NT2/D1 (cell line): ENCODE data around the gene DTD1.

Source experiments
- DNase-seq: peaks from one replicate; pipeline ENCODE4 v3.0.0-alpha.2; 2011; ENCODE audit warnings: low read depth, low spot score
- H3K27me3 ChIP-seq: 2 replicates; pipeline ENCODE4 v1.6.0; 2011; ENCODE audit warnings: mild to moderate bottlenecking; ENCODE audit not compliant: insufficient read length, insufficient read depth
- H3K36me3 ChIP-seq: 2 replicates; pipeline ENCODE4 v1.6.1; 2011; ENCODE audit warnings: mild to moderate bottlenecking, low read length, mixed read lengths; ENCODE audit not compliant: insufficient read depth, insufficient read length
- H3K4me1 ChIP-seq: 2 replicates; pipeline ENCODE4 v1.5.1; 2011; ENCODE audit not compliant: insufficient read depth, insufficient read length
- H3K4me3 ChIP-seq: 2 replicates; pipeline ENCODE4 v1.5.1; 2011; ENCODE audit warnings: low read depth; ENCODE audit not compliant: insufficient read length
- H3K9ac ChIP-seq: 2 replicates; pipeline ENCODE4 v1.6.0; 2011; ENCODE audit warnings: low read depth; ENCODE audit not compliant: insufficient read length
- H3K9me3 ChIP-seq: 2 replicates; pipeline ENCODE4 v1.5.1; 2011; ENCODE audit warnings: mild to moderate bottlenecking, low read length; ENCODE audit not compliant: insufficient read depth
- SUZ12 ChIP-seq: IDR thresholded peaks from 2 replicates; pipeline ENCODE4 v1.6.1; 2011; ENCODE audit not compliant: insufficient read length, insufficient read depth; ENCODE audit errors: extremely low read depth
- YY1 ChIP-seq: IDR thresholded peaks from 2 replicates; pipeline ENCODE4 v1.6.1; 2011; ENCODE audit not compliant: insufficient read length, insufficient read depth
- ZNF274 ChIP-seq: IDR thresholded peaks from 2 replicates; pipeline ENCODE4 v1.6.1; 2011; ENCODE audit warnings: mild to moderate bottlenecking, low read depth, low read length

Gene DTD1, protein sequence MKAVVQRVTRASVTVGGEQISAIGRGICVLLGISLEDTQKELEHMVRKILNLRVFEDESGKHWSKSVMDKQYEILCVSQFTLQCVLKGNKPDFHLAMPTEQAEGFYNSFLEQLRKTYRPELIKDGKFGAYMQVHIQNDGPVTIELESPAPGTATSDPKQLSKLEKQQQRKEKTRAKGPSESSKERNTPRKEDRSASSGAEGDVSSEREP

DNA sequence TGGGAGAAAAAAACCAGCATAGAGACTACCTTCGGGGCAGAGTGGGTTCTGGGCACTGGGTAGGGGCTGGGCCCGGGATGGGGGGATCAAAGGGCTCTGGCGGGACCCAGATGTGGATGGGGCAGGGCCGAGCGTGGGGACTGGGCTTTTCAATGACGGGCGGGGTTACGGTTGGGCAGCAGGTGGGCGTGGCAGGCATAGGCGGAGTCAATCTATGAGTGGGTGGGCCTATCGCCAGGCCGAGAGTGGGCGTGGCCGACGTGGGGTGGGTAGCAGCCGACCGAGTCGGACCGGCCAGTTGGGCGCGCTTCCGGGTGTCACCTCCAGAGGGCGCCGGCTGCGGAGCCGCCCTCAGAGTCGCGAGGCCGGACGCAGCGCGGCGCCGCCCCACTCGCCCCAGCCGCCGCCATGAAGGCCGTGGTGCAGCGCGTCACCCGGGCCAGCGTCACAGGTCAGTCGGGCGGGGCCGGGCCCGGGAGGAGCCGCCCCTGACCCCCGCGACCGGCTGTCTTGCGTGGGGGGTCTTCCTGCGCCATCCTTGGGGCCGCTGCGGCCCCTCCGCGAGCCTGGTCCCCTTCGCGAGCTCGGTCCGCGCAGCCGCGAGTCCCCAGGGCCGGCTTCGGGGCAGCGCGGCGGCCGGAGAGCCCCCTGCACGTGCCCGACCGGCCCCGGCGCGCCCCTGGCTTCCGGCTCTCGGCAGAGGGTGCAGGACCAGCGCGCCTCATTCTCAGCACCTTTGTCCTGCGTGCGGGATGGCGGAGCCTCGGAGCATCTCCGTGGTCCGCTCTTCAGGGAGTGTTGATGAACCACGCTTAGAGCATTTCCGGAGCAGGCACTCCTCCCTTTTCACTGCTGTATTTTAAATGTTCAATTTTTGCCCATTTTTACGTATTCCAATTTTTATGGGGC, at the start of gene DTD1:
DTD1 (plus strand) TSS at position 390 of the 909 bp plus-strand sequence; CDS start at position 409, 19 bp downstream.
- Histone ChIP-seq H3K4me1 (no peaks in the 10 kb centered on the region), H3K9me3 (no peaks in the 10 kb centered on the region), H3K36me3 (no peaks in the 10 kb centered on the region), H3K4me3 (peak within 1 kb of the TSS; percentile 49), H3K27me3 (no peaks in the 10 kb centered on the region), H3K9ac (peak within 1 kb of the TSS; percentile 76)
- DNase-seq, result peak; percentile 71
- TF ChIP-seq SUZ12 (no peak), YY1 (no peak), ZNF274 (no peak)

DNA sequence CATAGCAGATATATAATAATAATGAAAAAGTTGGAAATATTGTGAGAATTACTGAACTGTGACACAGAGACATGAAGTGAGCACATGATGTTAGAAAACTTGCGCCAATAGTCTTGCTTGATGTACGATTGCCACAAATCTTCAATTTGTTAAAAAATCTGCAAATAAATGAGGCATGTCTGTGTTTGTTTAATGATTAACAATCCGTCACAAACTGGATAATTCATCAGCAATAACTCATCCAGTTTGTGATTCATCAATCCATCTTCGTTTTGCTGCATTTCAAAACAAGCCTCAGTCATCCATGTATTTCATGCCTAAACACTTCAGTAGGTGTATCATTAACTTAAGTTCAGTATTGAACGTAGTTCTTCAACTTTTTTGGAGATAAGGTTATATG, 46.1 kb upstream of the DTD1 start:
- H3K9me3 ChIP-seq, result no peaks in the 10 kb centered on the region
- DNase-seq, result no peak
- TF ChIP-seq ZNF274 (no peak), SUZ12 (no peak), YY1 (no peak)
- H3K4me3 ChIP-seq, result no peak overlapping the region
- no peaks in the 10 kb centered on the region for H3K27me3 ChIP-seq
- H3K4me1 ChIP-seq, result no peaks in the 10 kb centered on the region
- H3K36me3 ChIP-seq, result peaks cover 48% of the 10 kb centered on the region
- H3K9ac ChIP-seq, result no peak overlapping the region

DNA sequence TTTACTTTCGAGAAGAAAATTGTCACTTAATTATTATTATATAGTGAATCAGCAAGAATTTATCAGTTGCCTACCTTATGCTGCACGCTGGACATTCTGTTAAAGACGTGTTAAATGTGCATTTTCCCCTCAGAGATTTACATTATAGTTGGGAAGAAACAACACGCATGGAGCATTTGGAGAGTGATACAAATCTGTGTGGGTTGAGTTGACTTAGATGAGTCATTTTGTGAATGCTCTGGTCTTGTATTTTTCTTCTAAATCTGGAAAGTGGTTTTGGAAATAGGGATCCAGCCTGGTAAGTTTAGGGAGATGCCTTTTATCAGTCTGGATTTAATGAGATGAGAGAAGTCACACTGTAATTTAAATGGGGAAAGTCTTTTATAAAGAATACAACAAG, 44.6 kb upstream of the DTD1 start:
- H3K36me3 ChIP-seq, result peaks cover 56% of the 10 kb centered on the region
- no peaks in the 10 kb centered on the region for H3K27me3 ChIP-seq
- no peak overlapping the region for H3K4me3 ChIP-seq
- H3K9ac ChIP-seq, result no peak overlapping the region
- TF ChIP-seq SUZ12, result no peak
- TF ChIP-seq ZNF274, result no peak
- no peak for TF ChIP-seq YY1
- no peak for DNase-seq
- H3K4me1 ChIP-seq, result no peaks in the 10 kb centered on the region
- no peaks in the 10 kb centered on the region for H3K9me3 ChIP-seq

DNA sequence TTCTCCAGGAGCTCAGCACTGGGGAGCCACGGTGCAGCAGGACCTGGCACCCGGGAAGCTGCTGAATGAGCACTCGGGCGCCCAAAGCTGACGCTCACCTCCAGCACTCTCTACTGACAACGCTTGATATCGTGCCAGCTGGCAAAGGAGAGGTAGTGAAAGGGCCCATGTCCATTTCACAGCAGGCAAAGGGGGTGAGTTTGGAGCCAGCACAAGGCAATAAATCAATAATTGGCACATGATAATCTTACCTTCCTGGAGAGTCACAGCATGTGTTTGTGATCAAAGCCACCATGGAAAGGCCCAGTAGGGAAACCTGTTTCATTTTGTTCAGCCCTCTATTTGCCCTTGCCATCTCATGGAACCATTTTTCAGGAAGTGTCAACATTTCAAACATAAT, 43.9 kb upstream of the DTD1 start:
- H3K9ac ChIP-seq, result no peak overlapping the region
- no peaks in the 10 kb centered on the region for H3K9me3 ChIP-seq
- DNase-seq, result no peak
- no peak for TF ChIP-seq YY1
- no peaks in the 10 kb centered on the region for H3K27me3 ChIP-seq
- H3K4me1 ChIP-seq, result no peaks in the 10 kb centered on the region
- H3K4me3 ChIP-seq, result no peak overlapping the region
- H3K36me3 ChIP-seq, result peaks cover 60% of the 10 kb centered on the region

DNA sequence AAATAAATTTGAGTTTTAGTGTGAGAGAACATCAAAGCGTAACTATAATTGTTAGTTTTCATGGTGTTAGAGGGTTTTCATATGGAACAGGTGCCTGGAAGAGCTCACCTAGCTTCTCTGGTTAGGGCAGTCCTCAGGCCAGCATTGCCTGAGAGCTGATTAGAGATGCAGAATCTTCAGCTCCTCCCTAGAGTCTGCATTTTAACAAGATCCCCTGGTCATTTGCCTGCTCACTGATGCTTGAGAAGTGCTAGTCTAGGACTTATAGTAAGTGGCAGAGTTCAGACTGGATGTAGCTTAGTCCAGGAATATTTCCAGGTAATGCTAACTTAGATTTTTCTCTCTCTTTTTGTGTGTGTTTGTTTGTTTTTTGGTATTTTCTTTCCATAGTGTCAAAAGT, 42.3 kb upstream of the DTD1 start:
- no peaks in the 10 kb centered on the region for H3K9me3 ChIP-seq
- TF ChIP-seq SUZ12, result no peak
- TF ChIP-seq ZNF274, result no peak
- no peak for TF ChIP-seq YY1
- no peak for DNase-seq
- no peaks in the 10 kb centered on the region for H3K4me1 ChIP-seq
- peaks cover 72% of the 10 kb centered on the region for H3K36me3 ChIP-seq
- H3K9ac ChIP-seq, result no peak overlapping the region
- H3K4me3 ChIP-seq, result no peak overlapping the region
- no peaks in the 10 kb centered on the region for H3K27me3 ChIP-seq

DNA sequence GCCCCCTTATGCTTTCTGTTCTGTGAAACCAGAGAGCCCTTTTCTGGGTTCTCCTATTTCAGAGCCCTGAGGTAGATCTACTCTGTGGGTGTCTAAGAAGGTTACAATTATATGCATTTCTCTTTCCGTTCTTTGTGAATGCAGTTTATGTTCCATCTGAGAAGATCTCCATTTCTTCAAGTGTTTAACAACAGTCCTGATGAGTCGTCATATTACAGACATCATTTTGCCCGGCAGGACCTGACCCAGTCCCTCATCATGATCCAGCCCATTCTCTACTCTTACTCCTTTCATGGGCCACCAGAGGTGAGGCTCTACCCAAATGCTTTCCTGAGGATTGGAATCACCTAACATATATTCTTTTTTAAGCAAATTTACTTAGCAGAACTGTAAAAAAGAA, 39.4 kb upstream of the DTD1 start:
- H3K4me3 ChIP-seq, result no peak overlapping the region
- no peaks in the 10 kb centered on the region for H3K4me1 ChIP-seq
- DNase-seq, result no peak
- H3K27me3 ChIP-seq, result no peaks in the 10 kb centered on the region
- no peaks in the 10 kb centered on the region for H3K9me3 ChIP-seq
- peaks cover 73% of the 10 kb centered on the region for H3K36me3 ChIP-seq
- no peak overlapping the region for H3K9ac ChIP-seq
- TF ChIP-seq SUZ12, result no peak
- TF ChIP-seq YY1, result no peak
- TF ChIP-seq ZNF274, result no peak

DNA sequence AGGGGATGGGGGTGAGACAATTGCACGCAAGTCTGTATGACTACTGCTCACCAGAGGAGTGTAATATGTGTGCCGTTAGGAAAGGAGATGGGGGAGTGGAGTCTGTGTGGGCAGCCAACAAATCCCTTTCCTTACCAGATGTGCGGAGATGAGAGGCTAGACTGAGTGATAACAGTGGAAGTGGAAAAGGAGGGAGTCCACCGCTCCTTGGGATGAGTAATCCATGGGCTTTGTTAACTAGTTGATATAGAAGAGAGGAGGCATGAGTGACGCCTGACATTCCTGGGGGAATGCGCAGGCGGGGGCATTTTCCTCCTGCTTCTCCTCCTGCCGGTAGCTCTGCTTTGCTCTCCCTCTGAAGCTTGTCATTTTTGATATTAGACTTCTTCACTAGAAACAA, 34.1 kb upstream of the DTD1 start:
- Histone ChIP-seq H3K4me3 (no peak overlapping the region), H3K27me3 (no peaks in the 10 kb centered on the region), H3K4me1 (no peaks in the 10 kb centered on the region), H3K36me3 (peaks cover 48% of the 10 kb centered on the region), H3K9ac (no peak overlapping the region), H3K9me3 (no peaks in the 10 kb centered on the region)
- no peak for DNase-seq
- TF ChIP-seq SUZ12 (no peak), YY1 (no peak), ZNF274 (no peak)
